CD4-positive, alpha-beta T cell treated with Interleukin-10 for 1 hour (primary cell): ENCODE data around the gene HUS1.
"Not testable (repeated sequence)": the region's sequence is repeated elsewhere in the genome, so short reads cannot be mapped to it uniquely, and the experiment has no call there.

Source experiments
- DNase-seq: peaks from one replicate; pipeline ENCODE4 v3.0.0-alpha.2; 2020

The HUS1 gene

GRCh38 chr7:47916514-47916913, 62.9 kb downstream of the HUS1 start:
- not testable (repeated sequence) for DNase-seq

- no peak for DNase-seq
Observed at GRCh38 chr7:47915616-47915976, 63.8 kb downstream of the HUS1 start.

- no peak for DNase-seq
Observed at GRCh38 chr7:47914717-47915615, 64.4 kb downstream of the HUS1 start.
